ENCODE data around the gene AP3D1. TPM values are rescaled to one million over a fixed set of nuclear protein-coding genes. Genes with fewer than 3 reads are reported as not detected.
"Not testable (repeated sequence)": the region's sequence is repeated elsewhere in the genome, so short reads cannot be mapped to it uniquely, and the experiment has no call there.

AP3D1 gene
- total and polyA plus RNA-seq, 2 donors (not counting 3 experiments of a cell fraction or from before 2014, with no cell fraction given) = 130 to 137 TPM

DNA sequence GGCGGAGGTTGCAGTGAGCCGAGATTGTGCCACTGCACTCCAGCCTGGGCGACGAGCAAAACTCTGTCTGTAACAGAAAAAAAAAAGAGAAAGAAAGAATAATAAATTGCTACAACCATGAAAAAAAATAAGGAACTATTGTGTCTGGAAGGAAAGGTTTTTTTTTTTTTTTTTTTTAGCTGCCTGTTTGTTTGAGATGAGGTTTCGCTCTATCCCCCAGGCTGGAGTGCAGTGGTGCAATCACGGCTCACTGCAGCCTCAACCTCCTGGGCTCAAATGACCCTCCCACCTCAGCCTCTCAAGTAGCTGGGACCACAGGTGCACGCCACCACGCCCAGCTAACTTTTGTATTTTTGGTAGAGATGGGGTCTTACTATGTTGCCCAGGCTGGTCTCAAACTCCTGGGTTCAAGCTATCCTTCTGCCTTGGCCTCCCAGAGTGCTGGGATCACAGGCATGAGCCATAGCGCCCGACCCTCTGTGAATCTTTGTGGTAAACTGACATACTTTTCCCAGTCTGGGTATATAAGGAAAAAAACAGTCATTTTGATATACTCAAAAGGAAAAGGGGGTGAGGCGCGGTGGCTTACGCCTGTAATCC lies 59.3 kb downstream of the AP3D1 start:
- intact Hi-C loops (cut with micrococcal nuclease); H3K4me2 ChIP-seq (ENCODE audit: insufficient read depth, low read length); H2AFZ ChIP-seq (ENCODE audit: low read depth, low read length); dilution Hi-C loops (cut with MboI; ENCODE audit: extremely low pct_ligation_motif_present, low sequenced_read_pairs); H3K36me3 ChIP-seq (ENCODE audit: control insufficient read depth in 2 of 2, extremely low read depth in 1 of 2, insufficient read depth in 2 of 2, low read length in 2 of 2); FAIRE-seq; H3K27ac ChIP-seq (ENCODE audit: insufficient read depth, low read depth, low read length); H3K9me1 ChIP-seq (replicated peaks; ENCODE audit: control insufficient read depth, extremely low read depth, insufficient read depth, low read length); H3K9me3 ChIP-seq (replicated peaks; ENCODE audit: control insufficient read depth, insufficient read depth, low read length); DNase-seq (ENCODE audit: low read depth, low spot score); CTCF ChIA-PET; H4K20me1 ChIP-seq (replicated peaks; ENCODE audit: control insufficient read depth, extremely low read depth, insufficient read depth, low read length); H3K9ac ChIP-seq (replicated peaks; ENCODE audit: extremely low read depth, insufficient read depth, low read length); BruUV-seq (replicated peaks); H3K4me3 ChIP-seq (replicated peaks in 1 of 3; ENCODE audit: insufficient read depth in 1 of 3, low read depth in 1 of 3, low read length in 3 of 3); H3K27me3 ChIP-seq (ENCODE audit: control insufficient read depth in 2 of 2, insufficient read depth in 2 of 2, low read length in 2 of 2): not testable (repeated sequence)
- POLR2A ChIA-PET = interaction anchor here (0.7 kb wide), 1 partner anchor 91 kb away, joined by 3 read pairs; no protein-coding TSS in a partner anchor
- Histone ChIP-seq H3K79me2 (ENCODE audit: control insufficient read depth, insufficient read depth, low read length) (peaks cover 56% of the 10 kb centered on the region), H3K4me1 (ENCODE audit: control insufficient read depth, extremely low read depth, insufficient read depth, low read length) (peaks cover 36% of the 10 kb centered on the region)

DNA sequence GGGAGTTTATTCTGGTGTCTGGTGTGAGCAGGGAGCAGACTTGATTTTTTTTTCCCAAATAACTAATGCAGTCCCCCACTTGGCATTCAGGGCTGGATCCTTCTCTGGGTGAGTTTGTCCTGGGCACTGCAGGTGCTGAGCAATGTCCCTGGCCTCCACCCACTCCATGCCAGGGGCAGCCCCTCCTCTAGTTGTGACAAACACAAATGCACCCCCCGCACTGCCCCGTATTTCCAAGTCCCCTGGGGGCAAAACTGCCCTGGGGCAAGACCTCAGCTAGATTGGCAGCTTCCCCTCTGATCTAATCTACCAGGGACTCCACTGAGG lies 61.7 kb downstream of the AP3D1 start:
- Histone ChIP-seq H3K4me2 (ENCODE audit: insufficient read depth, low read length) (no peak overlapping the region), H3K9me1 (replicated peaks; ENCODE audit: control insufficient read depth, extremely low read depth, insufficient read depth, low read length) (no peaks in the 10 kb centered on the region), H3K27me3 (ENCODE audit: control insufficient read depth in 2 of 2, insufficient read depth in 2 of 2, low read length in 2 of 2) (no peaks in the 10 kb centered on the region), H3K4me1 (ENCODE audit: control insufficient read depth, extremely low read depth, insufficient read depth, low read length) (peaks cover 42% of the 10 kb centered on the region), H3K9me3 (replicated peaks; ENCODE audit: control insufficient read depth, insufficient read depth, low read length) (no peaks in the 10 kb centered on the region), H3K9ac (replicated peaks; ENCODE audit: extremely low read depth, insufficient read depth, low read length) (no peak overlapping the region), H3K27ac (ENCODE audit: insufficient read depth, low read depth, low read length) (peak overlapping the region; percentile 53), H4K20me1 (replicated peaks; ENCODE audit: control insufficient read depth, extremely low read depth, insufficient read depth, low read length) (no peaks in the 10 kb centered on the region), H3K36me3 (ENCODE audit: control insufficient read depth in 2 of 2, extremely low read depth in 1 of 2, insufficient read depth in 2 of 2, low read length in 2 of 2) (no peaks in the 10 kb centered on the region), H2AFZ (ENCODE audit: low read depth, low read length) (no peak overlapping the region), H3K4me3 (replicated peaks in 1 of 3; ENCODE audit: insufficient read depth in 1 of 3, low read depth in 1 of 3, low read length in 3 of 3) (no peak overlapping the region), H3K79me2 (ENCODE audit: control insufficient read depth, insufficient read depth, low read length) (peaks cover 45% of the 10 kb centered on the region)
- no TSS peak for BruUV-seq (replicated peaks)
- intact Hi-C loops (cut with micrococcal nuclease) (no loop called here), dilution Hi-C loops (cut with MboI; ENCODE audit: extremely low pct_ligation_motif_present, low sequenced_read_pairs) (no loop called here)
- CTCF ChIA-PET = interaction anchor here (0.9 to 1.5 kb wide), 3 partner anchors 20 to 71 kb away, joined by 3 to 4 read pairs (median 3); no protein-coding TSS in a partner anchor
- no peak for DNase-seq (ENCODE audit: low read depth, low spot score)
- TF ChIP-seq POLR2A (IDR thresholded peaks at IDR 0.05; ENCODE audit: low read depth, low read length) (no peak), GATA2 (IDR thresholded peaks at IDR 0.05; ENCODE audit: insufficient read depth, insufficient read length, low read depth, low read length) (no peak)
- TF ChIP-seq, protein P1, sequence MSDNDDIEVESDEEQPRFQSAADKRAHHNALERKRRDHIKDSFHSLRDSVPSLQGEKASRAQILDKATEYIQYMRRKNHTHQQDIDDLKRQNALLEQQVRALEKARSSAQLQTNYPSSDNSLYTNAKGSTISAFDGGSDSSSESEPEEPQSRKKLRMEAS (IDR thresholded peaks at IDR 0.05; ENCODE audit: insufficient read depth, insufficient read length) = no peak
- peak; percentile 55 for FAIRE-seq
- POLR2A ChIA-PET = no interaction called here

Measured in endothelial cell of umbilical vein (primary cell).